Nephron (organoid): ENCODE results near the gene SPTLC2.
A peak's percentile ranks its signal among the peaks of the same experiment; 100 is the strongest.

ENCODE experiments used
- H3K27ac Mint-ChIP-seq, 3 experiments: 2 replicates each; pipeline ENCODE4 v1.8.0; 2020; ENCODE audit warnings: mixed read lengths in 3 of 3, mild to moderate bottlenecking in 2 of 3, moderate library complexity in 1 of 3
- H3K27me3 Mint-ChIP-seq: 2 replicates; pipeline ENCODE4 v1.8.0; 2021; ENCODE audit warnings: low read depth, mild to moderate bottlenecking, moderate library complexity, mixed read lengths
- H3K36me3 Mint-ChIP-seq: 2 replicates; pipeline ENCODE4 v1.8.0; 2020; ENCODE audit warnings: low read depth, mixed read lengths
- H3K4me1 Mint-ChIP-seq: 2 replicates; pipeline ENCODE4 v1.8.0; 2020; ENCODE audit warnings: mixed read lengths
- H3K4me3 Mint-ChIP-seq, 3 experiments: 2 replicates each; pipeline ENCODE4 v1.8.0; 2020; ENCODE audit warnings: mild to moderate bottlenecking in 3 of 3, mixed read lengths in 3 of 3, moderate library complexity in 2 of 3
- H3K9me3 Mint-ChIP-seq: 2 replicates; pipeline ENCODE4 v1.8.0; 2020; ENCODE audit warnings: mixed read lengths
- TF ChIP-seq, protein P1 (sequence below), 3 experiments: fragments of 200-600 bp; sonication (generic); IDR thresholded peaks; one replicate each; pipeline ENCODE4 v1.5.0; 2021; ENCODE audit warnings: antibody characterized with exemption in 3 of 3; ENCODE audit not compliant: unreplicated experiment in 3 of 3

The SPTLC2 gene

DNA sequence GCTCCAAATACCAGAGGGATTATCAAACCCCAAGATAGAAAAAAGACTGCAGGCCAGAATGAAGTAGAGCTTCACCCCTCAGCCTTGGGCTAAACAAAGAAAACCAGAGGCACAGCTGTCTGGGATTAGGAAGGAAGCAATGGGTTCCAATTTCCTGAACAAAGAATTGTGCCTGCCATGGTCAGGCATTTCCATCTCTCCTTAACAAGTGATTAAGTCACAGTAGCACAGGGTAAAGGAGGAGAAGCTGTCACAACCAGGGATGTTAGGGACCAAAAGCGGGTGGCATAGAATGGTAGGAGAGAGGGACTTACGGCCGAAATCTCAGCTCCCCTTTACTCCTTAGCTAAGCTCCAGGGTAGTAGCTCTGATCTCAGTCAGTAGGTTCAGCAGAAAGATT, 33.9 kb downstream of the SPTLC2 start:
- Mint-ChIP-seq H3K4me3 (peak overlapping the region in 1 of 3 experiments; percentile 9), H3K36me3 (peaks cover 14% of the 10 kb centered on the region), H3K27ac (peak overlapping the region; percentile 78 to 92 (median 85)), H3K4me1 (peaks cover 51% of the 10 kb centered on the region), H3K9me3 (no peaks in the 10 kb centered on the region), H3K27me3 (no peaks in the 10 kb centered on the region)
- TF ChIP-seq, protein P1, sequence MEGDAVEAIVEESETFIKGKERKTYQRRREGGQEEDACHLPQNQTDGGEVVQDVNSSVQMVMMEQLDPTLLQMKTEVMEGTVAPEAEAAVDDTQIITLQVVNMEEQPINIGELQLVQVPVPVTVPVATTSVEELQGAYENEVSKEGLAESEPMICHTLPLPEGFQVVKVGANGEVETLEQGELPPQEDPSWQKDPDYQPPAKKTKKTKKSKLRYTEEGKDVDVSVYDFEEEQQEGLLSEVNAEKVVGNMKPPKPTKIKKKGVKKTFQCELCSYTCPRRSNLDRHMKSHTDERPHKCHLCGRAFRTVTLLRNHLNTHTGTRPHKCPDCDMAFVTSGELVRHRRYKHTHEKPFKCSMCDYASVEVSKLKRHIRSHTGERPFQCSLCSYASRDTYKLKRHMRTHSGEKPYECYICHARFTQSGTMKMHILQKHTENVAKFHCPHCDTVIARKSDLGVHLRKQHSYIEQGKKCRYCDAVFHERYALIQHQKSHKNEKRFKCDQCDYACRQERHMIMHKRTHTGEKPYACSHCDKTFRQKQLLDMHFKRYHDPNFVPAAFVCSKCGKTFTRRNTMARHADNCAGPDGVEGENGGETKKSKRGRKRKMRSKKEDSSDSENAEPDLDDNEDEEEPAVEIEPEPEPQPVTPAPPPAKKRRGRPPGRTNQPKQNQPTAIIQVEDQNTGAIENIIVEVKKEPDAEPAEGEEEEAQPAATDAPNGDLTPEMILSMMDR (IDR thresholded peaks at IDR 0.05; ENCODE audit: unreplicated experiment in 3 of 3), result no peak

DNA sequence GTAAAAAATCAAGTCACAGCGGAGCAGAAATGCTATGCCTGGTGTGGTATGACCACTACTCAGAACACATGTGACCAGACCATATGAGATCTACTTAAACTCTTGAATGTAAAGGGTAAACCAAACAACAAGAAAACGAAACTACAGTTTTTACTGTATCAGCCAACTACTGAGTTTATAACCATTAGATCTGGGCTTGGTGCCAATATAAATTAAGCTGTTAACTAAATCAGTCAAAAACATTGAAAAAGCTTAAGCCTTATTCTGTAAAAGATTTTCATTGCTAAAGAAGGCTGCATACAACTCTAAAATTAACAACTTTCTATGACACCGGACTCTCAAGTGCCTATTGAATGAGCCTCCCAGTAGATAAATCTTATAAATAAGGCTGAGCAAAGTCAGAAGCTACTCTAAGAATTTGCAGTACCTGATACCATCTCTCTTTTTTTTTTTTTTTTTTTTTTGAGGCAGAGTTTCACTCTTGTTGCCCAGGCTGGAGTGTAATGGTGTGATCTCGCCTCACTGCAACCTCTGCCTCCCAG, 35.4 kb downstream of the SPTLC2 start:
- H3K9me3 Mint-ChIP-seq, result no peaks in the 10 kb centered on the region
- peak overlapping the region in 1 of 3 experiments; percentile 26 for H3K4me3 Mint-ChIP-seq
- no peaks in the 10 kb centered on the region for H3K27me3 Mint-ChIP-seq
- H3K4me1 Mint-ChIP-seq, result peaks cover 55% of the 10 kb centered on the region
- TF ChIP-seq, protein P1 (IDR thresholded peaks at IDR 0.05; ENCODE audit: unreplicated experiment in 3 of 3), result no peak
- H3K27ac Mint-ChIP-seq, result peak overlapping the region; percentile 81 to 87 (median 86)
- H3K36me3 Mint-ChIP-seq, result peaks cover 16% of the 10 kb centered on the region

DNA sequence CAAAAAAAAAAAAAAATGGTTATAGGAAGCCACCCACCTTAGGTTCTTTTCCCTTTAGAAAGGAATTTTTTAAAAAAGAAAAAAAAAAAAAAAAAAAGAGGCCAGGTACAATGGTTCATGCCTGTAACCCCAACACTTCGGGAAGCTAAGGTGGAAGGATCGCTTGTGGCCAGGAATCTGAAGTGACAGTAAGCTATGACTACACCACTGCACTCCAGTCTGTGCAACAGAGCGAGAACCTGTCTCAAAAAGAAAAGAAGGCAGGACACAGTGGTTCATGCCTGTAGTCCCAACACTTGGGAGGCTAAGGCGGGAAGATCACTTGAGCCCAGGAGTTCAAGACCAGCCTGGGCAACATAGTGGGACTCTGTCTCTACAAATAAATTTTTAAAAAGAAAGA, 36.0 kb downstream of the SPTLC2 start:
- Mint-ChIP-seq H3K9me3 (no peaks in the 10 kb centered on the region), H3K27me3 (no peaks in the 10 kb centered on the region), H3K4me3 (no peak overlapping the region), H3K4me1 (peaks cover 52% of the 10 kb centered on the region), H3K36me3 (peaks cover 17% of the 10 kb centered on the region), H3K27ac (peak overlapping the region; percentile 81 to 87 (median 86))
- TF ChIP-seq, protein P1 (IDR thresholded peaks at IDR 0.05; ENCODE audit: unreplicated experiment in 3 of 3), result no peak

DNA sequence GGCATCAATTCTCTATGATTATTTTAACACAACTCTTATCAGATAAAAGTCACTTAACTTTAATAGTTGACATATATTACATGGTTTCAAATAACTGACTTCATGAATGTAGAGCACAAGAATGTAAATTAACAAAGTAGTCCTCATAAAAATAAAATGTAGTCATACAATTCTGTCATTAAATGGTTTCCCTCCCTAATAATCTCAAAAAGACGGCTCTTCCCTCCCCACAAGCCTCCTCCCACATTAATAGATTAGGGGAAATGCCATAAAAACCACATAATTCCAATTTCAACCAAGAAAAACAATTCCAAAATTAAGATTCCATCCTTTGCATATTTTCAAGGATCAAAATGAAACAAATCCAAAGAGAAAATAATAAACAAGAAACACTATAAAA, 36.7 kb downstream of the SPTLC2 start:
- Mint-ChIP-seq H3K4me3 (no peak overlapping the region), H3K27ac (peak overlapping the region; percentile 43 to 74 (median 48)), H3K36me3 (peaks cover 20% of the 10 kb centered on the region), H3K27me3 (no peaks in the 10 kb centered on the region), H3K4me1 (peaks cover 48% of the 10 kb centered on the region), H3K9me3 (no peaks in the 10 kb centered on the region)
- TF ChIP-seq, protein P1 (IDR thresholded peaks at IDR 0.05; ENCODE audit: unreplicated experiment in 3 of 3), result no peak

DNA sequence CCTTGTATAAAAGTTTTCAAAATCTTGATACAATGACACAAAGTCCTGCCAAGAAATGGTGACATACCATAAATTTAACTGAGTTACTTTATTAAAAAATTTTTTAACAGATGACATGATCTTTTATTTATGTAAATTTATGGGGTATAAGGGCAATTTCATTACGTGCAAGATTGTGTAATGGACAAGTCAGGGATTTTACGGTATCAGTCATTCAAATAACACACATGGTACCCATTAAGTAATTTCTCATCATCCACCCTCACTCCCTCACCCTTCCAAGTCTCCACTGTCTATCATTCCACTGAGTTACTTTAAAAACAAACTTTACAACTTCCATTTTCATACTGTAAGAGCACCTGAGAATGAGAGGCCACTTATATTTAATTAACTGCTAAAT, 37.4 kb downstream of the SPTLC2 start:
- Mint-ChIP-seq H3K27me3 (no peaks in the 10 kb centered on the region), H3K4me1 (peaks cover 47% of the 10 kb centered on the region), H3K36me3 (peaks cover 27% of the 10 kb centered on the region), H3K9me3 (no peaks in the 10 kb centered on the region), H3K27ac (peak overlapping the region; percentile 10 to 74 (median 48)), H3K4me3 (no peak overlapping the region)
- TF ChIP-seq, protein P1 (IDR thresholded peaks at IDR 0.05; ENCODE audit: unreplicated experiment in 3 of 3), result no peak

DNA sequence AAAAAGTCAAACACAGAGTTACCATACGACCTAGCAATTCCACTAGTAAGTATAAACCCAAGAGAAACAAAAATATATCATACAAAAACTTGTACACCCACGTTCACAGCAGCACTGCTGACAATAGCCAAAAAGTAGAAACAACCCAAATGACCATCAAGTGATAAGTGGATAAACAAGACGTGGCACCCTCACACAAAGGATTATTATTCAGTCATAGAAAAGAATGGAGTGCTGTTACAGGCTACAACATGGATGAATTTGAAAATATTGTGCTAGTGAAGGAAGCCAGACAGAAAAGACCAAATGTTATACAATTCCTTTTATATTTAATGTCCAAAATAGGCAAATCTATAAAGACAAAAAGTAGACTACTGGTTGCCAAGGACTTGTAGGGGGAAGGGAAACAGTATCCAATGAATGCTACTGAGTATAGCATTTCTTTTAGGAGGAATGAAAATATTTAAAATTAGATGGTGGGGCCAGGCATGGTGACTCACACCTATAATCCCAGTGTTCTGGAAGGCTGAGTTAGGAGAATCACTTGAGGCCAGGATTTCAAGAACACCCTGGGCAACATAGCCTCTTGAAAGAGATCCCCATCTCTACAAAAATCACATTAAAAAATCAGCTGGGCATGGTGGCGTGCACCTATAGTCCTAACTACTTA, 41.9 kb downstream of the SPTLC2 start:
- peaks cover 18% of the 10 kb centered on the region for H3K4me1 Mint-ChIP-seq
- H3K27ac Mint-ChIP-seq, result no peak overlapping the region
- no peak overlapping the region for H3K4me3 Mint-ChIP-seq
- TF ChIP-seq, protein P1 (IDR thresholded peaks at IDR 0.05; ENCODE audit: unreplicated experiment in 3 of 3), result no peak
- H3K36me3 Mint-ChIP-seq, result peaks cover 45% of the 10 kb centered on the region
- no peaks in the 10 kb centered on the region for H3K9me3 Mint-ChIP-seq
- H3K27me3 Mint-ChIP-seq, result no peaks in the 10 kb centered on the region
